Fibroblast of mammary gland (primary cell): Measurements from ENCODE around the gene FAM204A.

Experiments
- DNase-seq: peaks from one replicate; pipeline ENCODE4 v3.0.0-alpha.2; 2010; ENCODE audit warnings: low read depth
- H3K4me3 ChIP-seq: 2 replicates; pipeline ENCODE4 v1.5.1; 2011; ENCODE audit warnings: low read depth, mild to moderate bottlenecking, low read length, moderate library complexity; ENCODE audit not compliant: control insufficient read depth
- CTCF ChIP-seq: conservative IDR thresholded peaks from 2 replicates; pipeline ENCODE4 v1.5.1; 2011; ENCODE audit warnings: low read depth, low read length, inconsistent platforms; ENCODE audit not compliant: control insufficient read depth, insufficient read depth

Gene FAM204A

GRCh38 chr10:118341791-118342637, at the start of gene FAM204A:
Gene FAM204A, minus strand, starts transcription at chr10:118342324. Its CDS starts 5,909 bp downstream, at chr10:118336415.
- TF ChIP-seq CTCF: no peak
- peak within 1 kb of the TSS; percentile 84 for H3K4me3 ChIP-seq
- peak; percentile 93 for DNase-seq

GRCh38 chr10:118383699-118384098, 41.6 kb upstream of the FAM204A start:
- no peak overlapping the region for H3K4me3 ChIP-seq
- DNase-seq: no peak
- TF ChIP-seq CTCF: no peak

GRCh38 chr10:118383063-118383689, 41.1 kb upstream of the FAM204A start:
- no peak for TF ChIP-seq CTCF
- no peak for DNase-seq
- H3K4me3 ChIP-seq: no peak overlapping the region

GRCh38 chr10:118374404-118374803, 32.3 kb upstream of the FAM204A start:
- no peak for TF ChIP-seq CTCF
- H3K4me3 ChIP-seq: no peak overlapping the region
- DNase-seq: peak; percentile 3

GRCh38 chr10:118373786-118374185, 31.7 kb upstream of the FAM204A start:
- no peak overlapping the region for H3K4me3 ChIP-seq
- peak; percentile 55 for DNase-seq
- TF ChIP-seq CTCF: no peak

- TF ChIP-seq CTCF: no peak
- DNase-seq: no peak
- H3K4me3 ChIP-seq: no peak overlapping the region
These were observed 28.4 kb upstream of the FAM204A start for GRCh38 chr10:118370499-118370898.
